Lower lobe of right lung (tissue), 2 donors: Measurements from ENCODE around the gene CYTL1. TPM values are rescaled to one million over a fixed set of nuclear protein-coding genes. Genes with fewer than 3 reads are reported as not detected.

Source experiments
- ATAC-seq, 2 donors: fragments of 200-7000 bp; cut with Tn5 transposase; one replicate each; pipeline ENCODE4 v1.9.1; 2020 to 2022; ENCODE audit warnings: mild to moderate bottlenecking in 2 of 2, moderate library complexity in 2 of 2
- DNase-seq: peaks from one replicate; pipeline ENCODE4 v3.0.0-alpha.2; 2020
- H3K27ac ChIP-seq: fragments of 200-600 bp; one replicate; pipeline ENCODE4 v1.8.0; 2022
- H3K27me3 ChIP-seq: fragments of 200-600 bp; one replicate; pipeline ENCODE4 v1.8.0; 2022; ENCODE audit warnings: low read depth
- H3K36me3 ChIP-seq: fragments of 200-600 bp; one replicate; pipeline ENCODE4 v1.8.0; 2022; ENCODE audit warnings: mild to moderate bottlenecking
- H3K4me1 ChIP-seq: fragments of 200-600 bp; one replicate; pipeline ENCODE4 v1.8.0; 2022
- H3K4me3 ChIP-seq: fragments of 200-600 bp; one replicate; pipeline ENCODE4 v1.8.0; 2022; ENCODE audit warnings: mild to moderate bottlenecking
- H3K9me3 ChIP-seq: fragments of 200-600 bp; one replicate; pipeline ENCODE4 v1.8.0; 2022
- intact Hi-C: fragments of 100-400 bp; cut with DNase I; formaldehyde crosslinking; loops from one replicate; pipeline ENCODE4 v1.11.0; 2022
- total RNA-seq: library from RNA; stranded (reverse); fragmentation: NEBNext Ultra II Directional; extraction: Animal tissue kit (Norgen Biotek cat#: 25700); gene quantifications from one replicate; pipeline ENCODE4 v1.2.1, GENCODE V29; 2021
- TF ChIP-seq, protein P1 (sequence below): fragments of 200-600 bp; IDR thresholded peaks from one replicate; pipeline ENCODE4 v1.8.0; 2022; ENCODE audit warnings: antibody characterized with exemption, mild to moderate bottlenecking
- donor health status: DM: no; HTN: yes; CAD: no; lungs with severe emphysema.

The CYTL1 gene
- total RNA-seq, 1 donor from 2014 or later = 1.4 TPM

DNA sequence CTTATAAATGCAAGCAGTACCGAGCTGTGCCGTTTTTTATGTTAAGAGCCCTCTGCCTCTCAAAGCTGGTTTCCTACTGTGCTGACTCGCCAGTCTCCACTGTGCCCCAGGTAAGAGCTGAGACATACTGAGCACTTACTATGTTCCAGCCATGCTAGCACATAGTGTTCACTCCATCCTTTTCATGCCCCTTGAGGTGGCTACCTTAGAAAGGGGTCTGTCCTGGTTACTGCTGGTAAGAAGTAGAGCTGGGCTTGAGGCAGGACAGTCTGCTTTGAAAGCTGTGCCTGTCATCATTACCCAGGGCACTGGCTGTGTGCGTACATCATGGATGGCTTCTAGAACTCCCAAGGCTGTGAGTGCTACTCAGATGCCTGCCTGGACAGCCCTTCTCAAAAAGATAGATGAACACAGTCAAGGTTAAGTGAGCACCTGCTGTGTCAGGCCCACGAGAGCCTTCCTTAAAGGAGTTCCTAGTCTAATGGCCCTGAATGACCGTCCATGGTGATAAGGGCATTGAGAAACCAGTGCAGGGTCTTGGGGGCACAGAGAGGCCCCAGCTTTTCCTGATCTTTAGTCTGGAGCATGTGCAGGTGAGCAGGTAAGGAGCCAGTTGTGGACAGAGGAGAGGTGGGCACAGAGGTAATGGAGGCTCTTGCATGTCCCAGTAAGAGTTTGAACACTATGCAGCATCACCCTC, 33.6 kb upstream of the CYTL1 start:
- Histone ChIP-seq H3K27me3 (peaks cover 27% of the 10 kb centered on the region), H3K27ac (no peak overlapping the region), H3K4me3 (no peak overlapping the region), H3K4me1 (peaks cover 21% of the 10 kb centered on the region), H3K36me3 (no peaks in the 10 kb centered on the region), H3K9me3 (no peaks in the 10 kb centered on the region)
- ATAC-seq (no peak), DNase-seq (no peak)
- TF ChIP-seq, protein P1, sequence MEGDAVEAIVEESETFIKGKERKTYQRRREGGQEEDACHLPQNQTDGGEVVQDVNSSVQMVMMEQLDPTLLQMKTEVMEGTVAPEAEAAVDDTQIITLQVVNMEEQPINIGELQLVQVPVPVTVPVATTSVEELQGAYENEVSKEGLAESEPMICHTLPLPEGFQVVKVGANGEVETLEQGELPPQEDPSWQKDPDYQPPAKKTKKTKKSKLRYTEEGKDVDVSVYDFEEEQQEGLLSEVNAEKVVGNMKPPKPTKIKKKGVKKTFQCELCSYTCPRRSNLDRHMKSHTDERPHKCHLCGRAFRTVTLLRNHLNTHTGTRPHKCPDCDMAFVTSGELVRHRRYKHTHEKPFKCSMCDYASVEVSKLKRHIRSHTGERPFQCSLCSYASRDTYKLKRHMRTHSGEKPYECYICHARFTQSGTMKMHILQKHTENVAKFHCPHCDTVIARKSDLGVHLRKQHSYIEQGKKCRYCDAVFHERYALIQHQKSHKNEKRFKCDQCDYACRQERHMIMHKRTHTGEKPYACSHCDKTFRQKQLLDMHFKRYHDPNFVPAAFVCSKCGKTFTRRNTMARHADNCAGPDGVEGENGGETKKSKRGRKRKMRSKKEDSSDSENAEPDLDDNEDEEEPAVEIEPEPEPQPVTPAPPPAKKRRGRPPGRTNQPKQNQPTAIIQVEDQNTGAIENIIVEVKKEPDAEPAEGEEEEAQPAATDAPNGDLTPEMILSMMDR = no peak
- intact Hi-C loops = no loop called here

DNA sequence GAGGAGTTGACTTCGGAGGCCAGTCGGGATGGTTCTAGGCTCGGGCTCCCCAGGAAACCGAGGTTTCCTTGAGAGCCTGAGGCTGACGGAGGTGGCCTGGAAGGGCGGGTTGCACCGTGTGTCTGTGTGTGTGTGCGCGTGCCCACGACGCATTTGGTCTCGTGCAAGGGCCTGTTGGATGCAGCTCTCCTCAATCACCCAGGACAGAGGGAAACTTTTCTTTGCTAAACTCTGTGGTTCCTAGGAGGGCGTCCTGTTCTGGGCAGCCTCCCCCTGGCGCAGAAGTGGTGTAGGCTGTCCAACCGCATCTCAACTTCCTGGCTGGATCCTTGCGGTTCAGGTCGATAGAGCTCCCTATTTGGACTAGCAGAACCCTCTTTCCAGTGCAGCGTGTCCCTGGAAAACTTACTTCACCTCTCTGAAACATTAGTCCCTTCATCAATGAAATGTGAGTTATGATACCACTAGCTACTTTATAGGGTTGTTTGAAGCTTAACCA, 33.0 kb upstream of the CYTL1 start:
- no peak for ATAC-seq
- no peak for DNase-seq
- H3K4me1 ChIP-seq = peaks cover 21% of the 10 kb centered on the region
- no peaks in the 10 kb centered on the region for H3K9me3 ChIP-seq
- H3K4me3 ChIP-seq = peak overlapping the region; percentile 62
- H3K36me3 ChIP-seq = no peaks in the 10 kb centered on the region
- H3K27ac ChIP-seq = no peak overlapping the region
- intact Hi-C loops = no loop called here
- TF ChIP-seq, protein P1 = no peak
- peaks cover 27% of the 10 kb centered on the region for H3K27me3 ChIP-seq

DNA sequence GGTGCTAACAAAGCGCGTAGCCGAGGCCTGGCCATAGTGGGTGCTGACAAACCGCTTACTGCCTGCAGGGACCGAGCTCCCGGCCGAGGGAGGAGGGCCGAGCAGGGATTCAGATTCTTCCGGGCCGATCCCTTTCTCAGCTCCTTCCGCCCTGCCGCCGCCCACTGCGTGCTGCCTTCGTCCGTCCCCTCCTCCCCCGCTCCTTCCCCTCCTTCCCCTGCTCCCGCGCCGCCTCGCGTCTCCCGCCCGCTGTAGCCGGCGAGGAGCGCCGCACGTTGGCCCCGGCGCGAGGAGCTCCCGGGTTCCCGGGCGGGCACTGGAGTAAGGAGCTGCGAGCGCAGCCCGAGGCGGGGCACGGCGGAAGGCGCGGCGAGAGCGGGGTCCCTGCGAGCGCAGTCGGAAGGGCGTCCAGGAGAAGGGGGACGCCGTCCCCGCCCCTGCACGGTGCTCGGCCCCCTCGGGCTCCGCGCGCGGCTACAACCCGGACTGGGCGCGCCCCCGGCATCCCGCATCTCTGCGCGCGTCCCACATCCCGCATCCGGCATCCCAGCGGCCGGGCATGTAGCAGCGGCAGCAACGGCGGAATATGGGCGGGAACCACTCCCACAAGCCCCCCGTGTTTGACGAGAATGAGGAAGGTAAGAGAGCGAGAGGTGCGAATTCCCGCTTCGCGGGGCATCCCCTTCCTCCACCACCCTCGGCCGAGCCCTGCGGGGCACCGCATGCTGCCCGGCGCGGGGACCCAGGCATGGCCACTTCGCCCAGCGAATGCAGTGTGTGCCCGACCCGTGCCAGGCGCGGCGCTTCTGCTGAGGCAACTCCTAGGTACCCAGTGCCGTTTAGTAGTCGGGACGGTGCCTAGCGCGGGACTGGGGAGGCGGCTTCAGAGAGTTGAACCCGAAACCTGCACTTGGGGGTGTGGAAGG, 32.3 kb upstream of the CYTL1 start, which contains the start of gene STK32B:
STK32B (plus strand) TSS at position 203 of the 926 bp plus-strand sequence.
- H3K4me3 ChIP-seq = peak within 1 kb of the TSS; percentile 62
- intact Hi-C loops = no loop called here
- TF ChIP-seq, protein P1 = no peak
- DNase-seq = peak; percentile 65
- H3K9me3 ChIP-seq = no peaks in the 10 kb centered on the region
- H3K36me3 ChIP-seq = no peaks in the 10 kb centered on the region
- H3K4me1 ChIP-seq = peaks cover 21% of the 10 kb centered on the region
- no peak within 1 kb of the TSS for H3K27ac ChIP-seq
- ATAC-seq = peak; percentile 77 to 82
- H3K27me3 ChIP-seq = peaks cover 27% of the 10 kb centered on the region

DNA sequence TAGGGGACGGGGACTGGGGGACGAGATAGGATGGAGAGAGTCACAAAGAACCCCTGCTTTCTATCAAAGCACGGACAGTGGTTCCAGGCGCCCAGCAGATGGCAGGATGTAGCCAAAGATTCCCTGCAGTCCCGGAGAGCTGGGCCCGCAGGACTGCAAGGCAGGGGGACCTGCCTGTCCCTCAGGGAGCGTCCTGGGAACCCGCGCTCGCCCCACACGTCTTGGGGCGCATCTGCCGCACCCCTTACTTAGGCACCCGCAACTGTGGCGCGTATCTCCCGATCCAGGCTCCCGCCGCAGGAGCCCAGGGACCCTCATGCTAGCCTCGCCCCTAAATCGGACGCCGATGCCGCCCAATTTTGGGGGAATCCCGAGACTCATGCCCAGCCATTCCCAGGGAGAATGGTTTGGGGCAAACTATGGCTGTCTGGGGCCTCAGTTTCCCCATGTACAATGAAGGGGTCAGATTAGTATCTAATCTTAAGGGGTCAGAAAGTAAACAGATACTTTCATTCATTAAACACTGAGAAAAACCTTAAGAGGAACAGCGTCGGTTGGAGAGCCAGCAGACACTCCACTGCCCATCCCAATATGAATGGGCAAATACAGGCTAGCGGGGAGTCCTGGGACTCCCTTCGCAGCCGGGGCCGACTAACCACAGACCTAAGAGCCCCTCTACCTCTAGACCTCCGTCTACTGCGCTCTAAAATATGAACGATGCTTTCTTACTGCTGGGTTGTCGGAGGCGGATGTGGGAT, 31.4 kb upstream of the CYTL1 start:
- Histone ChIP-seq H3K4me3 (peak overlapping the region; percentile 62), H3K36me3 (no peaks in the 10 kb centered on the region), H3K27me3 (peaks cover 27% of the 10 kb centered on the region), H3K4me1 (peaks cover 21% of the 10 kb centered on the region), H3K27ac (no peak overlapping the region), H3K9me3 (no peaks in the 10 kb centered on the region)
- DNase-seq (peak; percentile 73), ATAC-seq (peak; percentile 85 to 89)
- TF ChIP-seq, protein P1 = peak; percentile 63
- intact Hi-C loops = no loop called here

DNA sequence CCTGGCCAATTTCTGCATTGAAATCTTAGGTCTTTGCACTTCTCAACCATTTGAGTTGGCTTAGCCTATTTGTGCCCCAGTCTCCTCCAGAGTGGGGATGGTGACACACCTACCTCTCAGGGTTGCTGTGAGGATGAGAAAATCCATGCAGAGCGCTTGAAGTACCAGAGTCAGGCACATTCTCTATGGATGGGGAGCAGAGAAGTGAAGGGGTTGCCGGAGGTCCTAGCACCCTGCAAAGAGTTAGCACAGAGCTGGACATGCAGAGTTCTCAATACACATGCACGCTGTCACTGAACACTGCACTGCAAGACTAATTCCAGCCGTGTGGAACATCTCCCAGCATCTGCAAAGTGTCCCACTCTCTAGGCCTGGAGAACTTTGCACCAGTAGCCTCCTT, 29.5 kb upstream of the CYTL1 start:
- no peak overlapping the region for H3K4me3 ChIP-seq
- ATAC-seq (no peak), DNase-seq (no peak)
- TF ChIP-seq, protein P1 = no peak
- intact Hi-C loops = no loop called here
- H3K4me1 ChIP-seq = peaks cover 31% of the 10 kb centered on the region
- no peak overlapping the region for H3K27ac ChIP-seq
- peaks cover 38% of the 10 kb centered on the region for H3K27me3 ChIP-seq
- no peaks in the 10 kb centered on the region for H3K9me3 ChIP-seq
- no peaks in the 10 kb centered on the region for H3K36me3 ChIP-seq
